BLaER1 treated with 17β-estradiol and CSF1 and Interleukin-3, amounts not matched to agents 10 nM and 100 nM (cell line): ENCODE data around the gene MIEF2.
"Not testable (repeated sequence)": the region's sequence is repeated elsewhere in the genome, so short reads cannot be mapped to it uniquely, and the experiment has no call there.

Experiments used
- H3K27ac ChIP-seq, 11 experiments: shearing (Covaris generic); formaldehyde crosslinking; 2 replicates each; pipeline ENCODE4 v1.8.1; 2022
- H3K27me3 ChIP-seq, 11 experiments: shearing (Covaris generic); formaldehyde crosslinking; 2 replicates each; pipeline ENCODE4 v1.8.1; 2022
- H3K36me3 ChIP-seq, 11 experiments: shearing (Covaris generic); formaldehyde crosslinking; 2 replicates each; pipeline ENCODE4 v1.8.1; 2022
- H3K4me1 ChIP-seq, 10 experiments: shearing (Covaris generic); formaldehyde crosslinking; 2 replicates each; pipeline ENCODE4 v1.8.1; 2022
- H3K4me2 ChIP-seq, 11 experiments: shearing (Covaris generic); formaldehyde crosslinking; 2 replicates each; pipeline ENCODE4 v1.8.1; 2022
- H3K4me3 ChIP-seq, 10 experiments: shearing (Covaris generic); formaldehyde crosslinking; 2 replicates each; pipeline ENCODE4 v1.8.1; 2022
- H3K9ac ChIP-seq, 11 experiments: shearing (Covaris generic); formaldehyde crosslinking; 2 replicates each; pipeline ENCODE4 v1.8.1; 2022
- H3K9me3 ChIP-seq, 11 experiments: shearing (Covaris generic); formaldehyde crosslinking; replicated peaks in 1 of 11; 2 replicates each; pipeline ENCODE4 v1.8.1; 2022
- H4K20me1 ChIP-seq, 11 experiments: shearing (Covaris generic); formaldehyde crosslinking; 2 replicates each; pipeline ENCODE4 v1.8.1; 2022
- Cebpa-rat ChIP-seq, 11 experiments: shearing (Covaris generic); IDR thresholded peaks; 2 replicates each; pipeline ENCODE4 v1.8.1; 2022

The MIEF2 gene, protein sequence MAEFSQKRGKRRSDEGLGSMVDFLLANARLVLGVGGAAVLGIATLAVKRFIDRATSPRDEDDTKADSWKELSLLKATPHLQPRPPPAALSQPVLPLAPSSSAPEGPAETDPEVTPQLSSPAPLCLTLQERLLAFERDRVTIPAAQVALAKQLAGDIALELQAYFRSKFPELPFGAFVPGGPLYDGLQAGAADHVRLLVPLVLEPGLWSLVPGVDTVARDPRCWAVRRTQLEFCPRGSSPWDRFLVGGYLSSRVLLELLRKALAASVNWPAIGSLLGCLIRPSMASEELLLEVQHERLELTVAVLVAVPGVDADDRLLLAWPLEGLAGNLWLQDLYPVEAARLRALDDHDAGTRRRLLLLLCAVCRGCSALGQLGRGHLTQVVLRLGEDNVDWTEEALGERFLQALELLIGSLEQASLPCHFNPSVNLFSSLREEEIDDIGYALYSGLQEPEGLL

DNA sequence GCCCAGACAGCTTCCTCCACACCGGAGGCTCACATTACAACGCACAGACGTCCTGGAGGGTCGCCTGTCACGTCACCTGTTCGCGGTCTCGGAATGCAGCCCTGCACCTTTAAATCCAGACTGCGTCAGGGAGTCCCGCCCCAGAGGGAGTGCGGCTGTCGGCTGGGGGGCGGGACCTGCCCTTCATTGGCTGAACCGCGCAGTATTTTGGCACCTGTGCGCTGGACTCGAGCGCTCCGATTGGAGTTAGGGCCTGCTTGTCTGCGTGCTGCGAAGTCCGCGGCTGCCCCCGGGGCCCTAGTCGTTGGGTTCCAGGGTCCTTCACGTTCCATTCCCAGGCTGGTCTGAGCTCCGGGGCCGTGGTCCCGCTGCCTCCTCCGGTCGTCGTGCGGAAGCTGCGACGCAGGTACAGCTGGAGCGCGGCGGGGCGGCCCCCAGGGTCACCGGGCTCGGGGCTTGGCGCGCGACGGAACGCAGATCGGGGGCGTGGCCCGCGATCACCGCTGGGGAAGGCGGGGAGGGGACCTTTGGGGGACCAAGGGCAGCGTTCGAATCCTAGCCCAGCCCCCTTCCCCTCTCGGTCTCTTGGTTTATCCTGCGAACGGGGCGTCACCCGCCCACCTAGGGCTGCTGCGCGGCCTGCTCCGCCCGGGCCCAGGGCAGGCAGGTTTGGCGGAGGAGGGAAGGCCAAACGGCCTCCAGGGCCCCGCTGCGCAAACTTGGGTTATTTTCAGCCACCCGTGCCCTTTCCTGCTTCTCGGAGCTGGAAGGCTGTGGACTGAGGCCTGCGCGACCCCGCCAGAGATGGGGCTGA, at the start of gene MIEF2:
TSS of gene MIEF2 (plus strand) at position 331 of the 814 bp plus-strand sequence. CDS start 2,059 bp downstream, outside the sequence.
- H3K36me3 ChIP-seq = peaks cover 18 to 44% (median 37%) of the 10 kb centered on the region in 11 experiments
- H4K20me1 ChIP-seq = peaks cover 21 to 50% (median 31%) of the 10 kb centered on the region in 11 experiments; a peak in 21 of 22 replicates
- H3K4me3 ChIP-seq = peak within 1 kb of the TSS; percentile 69 to 89 (median 78)
- TF ChIP-seq Cebpa-rat (IDR thresholded peaks at IDR 0.05) = no peak
- H3K9ac ChIP-seq = peak within 1 kb of the TSS; percentile 66 to 86 (median 81)
- peak within 1 kb of the TSS; percentile 36 to 74 (median 70); a peak in 21 of 22 replicates for H3K27ac ChIP-seq
- peak within 1 kb of the TSS; percentile 87 to 98 (median 95) for H3K4me2 ChIP-seq
- H3K9me3 ChIP-seq = no peaks in the 10 kb centered on the region
- peaks cover 38 to 49% (median 45%) of the 10 kb centered on the region in 10 experiments for H3K4me1 ChIP-seq
- no peaks in the 10 kb centered on the region for H3K27me3 ChIP-seq

DNA sequence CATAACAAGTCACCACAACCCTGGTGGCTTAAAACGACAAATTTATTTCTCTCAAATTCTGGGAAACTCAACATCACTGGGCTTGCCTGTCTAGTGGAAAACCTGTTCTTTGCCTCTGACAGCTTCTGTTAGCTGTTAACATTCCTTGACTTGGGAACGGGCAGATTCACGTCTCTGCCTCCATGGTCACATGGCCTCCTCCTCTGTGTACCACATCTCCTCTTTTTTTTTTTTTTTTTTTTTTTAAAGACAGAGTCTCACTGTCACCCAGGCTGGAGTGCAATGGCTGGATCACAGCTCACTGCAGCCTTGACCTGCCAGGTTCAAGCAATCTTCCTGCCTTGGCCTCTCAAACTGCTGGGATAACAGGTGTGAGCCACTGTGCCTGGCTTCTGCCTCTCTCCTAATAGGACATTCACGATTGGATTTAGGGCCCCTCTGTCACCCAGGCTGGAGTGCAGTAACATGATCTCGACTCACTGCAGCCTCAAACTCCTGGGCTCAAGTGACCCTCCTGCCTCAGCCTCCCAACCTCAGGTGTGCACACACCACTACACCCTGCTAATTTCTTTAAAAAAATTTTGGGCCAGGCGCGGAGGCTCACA, 46.7 kb upstream of the MIEF2 start:
- no peak for TF ChIP-seq Cebpa-rat (IDR thresholded peaks at IDR 0.05)
- Histone ChIP-seq H3K4me2 (no peak overlapping the region), H3K9ac (no peak overlapping the region), H3K27me3 (no peaks in the 10 kb centered on the region), H3K36me3 (peaks cover 23 to 27% (median 25%) of the 10 kb centered on the region in 11 experiments), H3K27ac (no peak overlapping the region), H3K4me1 (no peaks in the 10 kb centered on the region; a peak in 1 of 20 replicates), H3K9me3 (no peaks in the 10 kb centered on the region), H3K4me3 (no peak overlapping the region), H4K20me1 (peaks cover 0 to 33% (median 18%) of the 10 kb centered on the region in 11 experiments; a peak in 18 of 22 replicates)

GRCh38 chr17:18216906-18217305, 43.6 kb upstream of the MIEF2 start:
- H3K9me3 ChIP-seq, H3K27ac ChIP-seq, H3K9ac ChIP-seq, H3K4me2 ChIP-seq, H3K27me3 ChIP-seq, H4K20me1 ChIP-seq, H3K36me3 ChIP-seq, H3K4me3 ChIP-seq: not testable (repeated sequence)
- peaks cover 14 to 17% (median 15%) of the 10 kb centered on the region in 10 experiments for H3K4me1 ChIP-seq

- no peaks in the 10 kb centered on the region for H3K9me3 ChIP-seq
- no peak overlapping the region for H3K4me2 ChIP-seq
- H3K36me3 ChIP-seq = peaks cover 0 to under 1% (median 0%) of the 10 kb centered on the region in 11 experiments; a peak in 1 of 22 replicates
- no peak overlapping the region for H3K27ac ChIP-seq
- TF ChIP-seq Cebpa-rat (IDR thresholded peaks at IDR 0.05) = no peak
- peaks cover 0 to 4% (median 0%) of the 10 kb centered on the region in 11 experiments; a peak in 3 of 22 replicates for H4K20me1 ChIP-seq
- H3K4me3 ChIP-seq = no peak overlapping the region
- H3K4me1 ChIP-seq = peaks cover 14 to 17% (median 15%) of the 10 kb centered on the region in 10 experiments
- H3K27me3 ChIP-seq = no peaks in the 10 kb centered on the region
- no peak overlapping the region for H3K9ac ChIP-seq
Observed at GRCh38 chr17:18217412-18218015, 42.9 kb upstream of the MIEF2 start.

DNA sequence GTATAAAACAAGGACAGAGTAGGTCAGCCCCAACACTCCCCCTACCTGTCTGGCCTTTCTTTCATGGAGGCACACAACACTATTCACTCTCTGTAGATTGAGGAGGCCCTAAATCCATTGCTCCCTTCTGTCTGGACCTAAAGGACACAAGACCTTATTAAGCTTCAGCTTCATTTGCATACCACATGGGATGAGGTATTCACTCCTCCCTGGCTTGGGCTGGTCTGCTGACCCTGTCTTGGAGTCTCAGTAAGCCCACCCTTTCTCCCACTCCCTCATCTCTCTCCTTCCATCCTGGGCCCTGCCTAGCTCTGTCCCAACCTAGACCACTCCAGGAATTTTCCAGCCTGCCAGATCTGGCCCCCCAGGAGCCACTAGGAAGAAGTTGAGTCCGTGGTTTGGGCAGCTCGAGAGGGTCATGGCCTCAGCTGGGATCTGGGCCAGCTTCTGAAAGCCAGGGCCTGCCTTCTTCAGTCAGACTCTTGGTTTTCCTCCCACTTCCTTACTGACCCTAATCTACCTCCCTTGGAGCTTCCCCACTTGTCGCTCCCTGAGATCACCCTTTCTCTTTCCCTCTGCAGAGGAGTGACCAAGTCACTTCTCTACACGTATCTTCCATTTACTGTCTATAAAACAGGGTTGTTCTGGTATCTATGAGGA, 41.6 kb upstream of the MIEF2 start:
- Histone ChIP-seq H3K9ac (0 out of 22 replicates have a peak overlapping the region, but pooled peaks of 1 of the 11 experiments have one; percentile 24), H3K4me3 (no peak overlapping the region), H3K4me2 (peak overlapping the region in 1 of 11 experiments; percentile 2; a peak in 1 of 22 replicates), H3K27ac (no peak overlapping the region), H3K36me3 (no peaks in the 10 kb centered on the region), H3K27me3 (no peaks in the 10 kb centered on the region), H4K20me1 (peaks cover 0 to 3% (median 0%) of the 10 kb centered on the region in 11 experiments; a peak in 2 of 22 replicates), H3K4me1 (peaks cover 14 to 19% (median 16%) of the 10 kb centered on the region in 10 experiments), H3K9me3 (no peaks in the 10 kb centered on the region)
- no peak for TF ChIP-seq Cebpa-rat (IDR thresholded peaks at IDR 0.05)

- no peaks in the 10 kb centered on the region for H3K9me3 ChIP-seq
- no peak for TF ChIP-seq Cebpa-rat (IDR thresholded peaks at IDR 0.05)
- H3K4me3 ChIP-seq = no peak overlapping the region
- H3K4me1 ChIP-seq = peaks cover 38 to 54% (median 44%) of the 10 kb centered on the region in 10 experiments
- H3K4me2 ChIP-seq = peak overlapping the region in 6 of 11 experiments; percentile 77 to 96 (median 86); a peak in 7 of 22 replicates
- no peak overlapping the region for H3K9ac ChIP-seq
- peaks cover 0 to 31% (median 27%) of the 10 kb centered on the region in 11 experiments; a peak in 20 of 22 replicates for H4K20me1 ChIP-seq
- H3K27ac ChIP-seq = peak overlapping the region in 2 of 11 experiments; percentile 7 to 68; a peak in 1 of 22 replicates
- no peaks in the 10 kb centered on the region for H3K27me3 ChIP-seq
- H3K36me3 ChIP-seq = no peaks in the 10 kb centered on the region
Observed at GRCh38 chr17:18224053-18224386, 36.4 kb upstream of the MIEF2 start.

GRCh38 chr17:18224387-18225120, 35.9 kb upstream of the MIEF2 start:
- H3K27me3 ChIP-seq = no peaks in the 10 kb centered on the region
- TF ChIP-seq Cebpa-rat (IDR thresholded peaks at IDR 0.05) = no peak
- H3K27ac ChIP-seq = peak overlapping the region in 10 of 11 experiments; percentile 44 to 75 (median 66); a peak in 16 of 22 replicates
- peaks cover 4 to 37% (median 32%) of the 10 kb centered on the region in 11 experiments; a peak in 20 of 22 replicates for H4K20me1 ChIP-seq
- peak overlapping the region; percentile 73 to 92 (median 84) for H3K9ac ChIP-seq
- H3K4me3 ChIP-seq = peak overlapping the region; percentile 73 to 90 (median 84)
- peaks cover 38 to 54% (median 44%) of the 10 kb centered on the region in 10 experiments for H3K4me1 ChIP-seq
- no peaks in the 10 kb centered on the region for H3K9me3 ChIP-seq
- H3K4me2 ChIP-seq = peak overlapping the region; percentile 77 to 96 (median 87)
- H3K36me3 ChIP-seq = no peaks in the 10 kb centered on the region
